ENCODE results near the gene UBE2U.

UBE2U gene

DNA sequence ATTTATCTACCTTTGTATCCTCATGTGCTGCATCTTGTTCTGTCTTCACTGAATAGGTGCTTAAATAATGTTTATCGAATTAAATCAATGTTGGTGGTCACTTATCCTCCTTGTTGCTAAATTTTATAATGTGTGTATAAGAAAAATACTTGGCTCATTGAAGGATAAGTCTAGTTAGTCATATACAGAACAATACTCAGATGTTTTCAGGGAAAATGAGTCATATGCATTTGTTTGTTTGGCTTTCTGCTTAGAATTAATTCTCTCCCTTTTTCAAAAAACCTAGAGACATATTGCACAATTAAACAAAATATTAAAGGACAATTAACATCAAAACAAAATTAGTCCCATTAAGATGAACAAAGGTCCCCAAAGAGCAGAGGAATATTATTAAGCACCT lies 89.0 kb downstream of the UBE2U start:
- no peak for DNase-seq (ENCODE audit: low read depth)

DNA sequence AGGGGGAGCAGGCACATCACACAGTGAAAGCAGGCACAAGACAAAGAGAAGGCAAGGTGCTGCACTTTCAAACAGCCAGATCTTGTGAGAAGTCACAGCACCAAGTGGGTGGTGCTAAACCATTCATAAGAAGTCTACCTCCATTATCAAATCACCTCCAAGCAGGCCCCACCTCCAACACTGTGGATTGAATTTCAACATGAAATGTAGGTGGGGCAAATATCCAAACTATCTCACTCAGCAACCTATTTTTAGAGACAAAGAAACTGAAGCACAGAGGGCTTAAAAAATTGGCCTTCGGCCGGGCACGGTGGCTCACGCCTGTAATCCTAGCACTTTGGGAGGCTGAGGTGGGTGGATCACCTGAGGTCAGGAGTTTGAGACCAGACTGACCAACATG lies 90.4 kb downstream of the UBE2U start:
- DNase-seq (ENCODE audit: low read depth), result no peak

DNA sequence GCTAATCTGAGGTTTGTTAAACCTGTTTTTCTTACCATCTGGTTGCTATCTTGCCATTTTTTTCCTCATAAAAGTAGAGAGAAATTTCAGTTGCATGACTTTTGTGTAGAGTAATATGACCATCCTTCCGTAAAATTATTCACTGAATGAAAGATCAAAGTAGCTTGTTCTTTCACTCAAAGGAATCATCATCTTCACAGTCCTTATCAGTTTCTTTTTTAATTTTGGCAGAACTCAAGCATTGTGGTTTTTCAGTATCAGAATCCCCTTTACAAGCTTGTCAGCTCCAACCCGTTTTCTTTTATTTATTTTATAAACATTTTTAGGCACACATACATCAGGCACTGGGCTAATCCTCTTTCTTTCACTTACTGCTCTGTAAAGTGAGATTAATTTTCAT lies 91.7 kb downstream of the UBE2U start:
- no peak for DNase-seq (ENCODE audit: low read depth)

DNA sequence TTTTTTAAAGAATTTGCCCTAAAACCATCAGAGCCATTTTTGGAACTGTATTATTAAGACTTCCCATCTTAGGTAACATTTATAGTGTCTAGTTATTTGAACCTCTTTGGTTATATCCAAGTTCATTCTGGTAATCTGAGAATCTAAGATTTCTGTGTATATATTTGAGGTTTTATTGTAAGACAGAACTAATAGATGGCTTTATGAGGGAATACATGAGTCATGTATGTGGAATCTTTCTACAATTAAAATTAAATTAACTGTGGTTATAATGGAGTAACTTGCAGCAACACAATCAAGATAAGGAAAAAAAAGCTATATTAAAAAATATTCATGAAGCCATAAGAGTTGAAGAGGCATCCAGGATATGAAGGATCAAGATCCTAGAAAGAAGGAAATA lies 92.1 kb downstream of the UBE2U start:
- DNase-seq (ENCODE audit: low read depth), result no peak

DNA sequence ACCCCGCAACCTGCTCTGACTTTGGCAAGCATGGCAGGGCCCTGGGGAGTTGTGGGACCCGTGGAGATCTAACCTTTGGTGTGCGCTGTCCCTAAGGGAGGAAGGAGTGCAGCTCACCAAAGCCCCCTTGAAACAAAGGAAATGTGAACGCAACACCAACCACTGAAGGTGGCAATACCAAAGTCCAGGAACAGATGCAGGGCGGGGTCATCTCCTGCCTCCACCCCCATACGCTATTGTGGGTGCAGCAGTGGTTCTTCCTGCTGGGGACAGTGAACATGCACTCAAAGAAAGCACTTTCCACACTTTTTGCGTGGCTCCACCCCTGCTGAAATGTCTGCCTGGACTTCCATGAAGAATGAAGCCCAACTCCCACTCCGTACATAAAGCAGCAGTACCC lies 93.0 kb downstream of the UBE2U start:
- no peak for DNase-seq (ENCODE audit: low read depth)

DNA sequence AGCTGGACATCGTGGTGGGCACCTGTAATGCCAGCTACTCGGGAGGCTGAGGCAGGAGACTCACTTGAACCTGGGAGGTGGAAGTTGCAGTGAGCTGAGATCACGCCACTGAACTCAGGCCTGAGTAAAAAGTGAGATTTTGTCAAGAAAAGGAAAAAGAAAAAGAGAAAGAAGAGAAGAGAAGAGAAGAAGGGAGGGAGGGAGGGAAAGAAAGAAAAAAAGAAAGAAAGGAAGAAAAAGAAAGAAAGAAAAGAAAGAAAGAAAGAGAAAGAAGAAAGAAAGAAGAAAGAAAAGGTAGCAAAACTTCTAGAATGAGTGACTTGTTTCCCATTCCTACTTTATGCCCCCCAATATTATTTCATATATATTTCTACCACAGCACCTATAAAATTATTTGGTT lies 98.8 kb downstream of the UBE2U start:
- DNase-seq (ENCODE audit: low read depth), result no peak

DNA sequence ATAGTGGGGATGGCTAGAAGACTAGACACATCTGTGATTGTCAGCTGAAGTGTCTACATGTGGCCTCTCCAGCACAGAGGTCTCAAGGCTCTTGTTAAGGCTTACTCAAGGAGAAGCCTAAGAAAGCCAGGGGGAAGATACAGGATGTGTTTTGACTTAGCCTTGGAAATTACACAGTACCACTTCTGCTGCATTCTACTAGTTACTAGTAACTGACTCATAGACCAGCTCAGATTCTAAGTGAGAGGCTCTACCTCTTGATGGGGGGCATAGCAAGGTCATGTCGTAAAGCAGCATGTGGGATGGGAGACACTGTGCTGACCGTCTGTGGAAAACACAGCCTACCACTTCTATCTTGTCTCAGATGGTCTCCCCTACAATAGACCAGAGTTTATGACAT lies 99.5 kb downstream of the UBE2U start:
- DNase-seq (ENCODE audit: low read depth), result no peak

DNA sequence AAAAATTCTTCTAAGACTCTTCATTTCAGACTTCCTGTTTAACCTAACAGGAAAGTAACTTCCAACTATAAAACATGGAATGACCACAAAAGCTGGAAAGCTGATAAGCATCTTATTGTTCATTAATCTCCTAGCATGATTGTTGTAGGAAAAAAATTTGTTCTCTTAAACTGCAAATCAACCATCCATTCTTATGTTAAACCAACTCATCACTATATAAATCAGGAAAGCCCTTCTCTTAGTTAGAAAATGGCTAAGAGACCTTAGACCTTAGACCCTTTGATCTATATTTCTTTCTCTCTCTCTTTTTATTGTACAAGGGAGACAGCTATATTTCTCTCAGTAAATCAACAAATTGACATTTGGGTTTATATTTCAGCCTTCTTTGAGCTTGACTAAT lies 101.4 kb downstream of the UBE2U start:
- no peak for DNase-seq (ENCODE audit: low read depth)

DNA sequence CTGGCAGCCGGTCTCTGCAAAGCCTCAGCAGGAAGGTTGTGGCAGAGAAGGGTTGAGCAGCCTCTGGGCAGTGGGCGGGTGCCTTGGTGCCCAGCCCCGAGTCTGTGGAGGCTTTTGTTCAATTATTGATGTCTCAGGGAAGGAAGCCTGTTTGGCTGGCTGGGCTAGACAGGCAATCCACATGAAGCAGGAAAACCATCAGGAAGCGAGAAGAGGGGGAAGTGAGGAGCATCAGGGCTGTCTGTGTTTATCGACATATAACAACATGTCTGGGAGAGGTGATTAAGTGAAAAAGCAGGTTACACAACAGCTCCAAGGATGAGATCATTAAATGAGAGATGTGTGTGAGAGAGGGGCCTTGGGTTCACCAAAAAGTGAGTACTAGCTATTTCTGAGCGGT lies 105.4 kb downstream of the UBE2U start:
- no peak for DNase-seq (ENCODE audit: low read depth)

DNA sequence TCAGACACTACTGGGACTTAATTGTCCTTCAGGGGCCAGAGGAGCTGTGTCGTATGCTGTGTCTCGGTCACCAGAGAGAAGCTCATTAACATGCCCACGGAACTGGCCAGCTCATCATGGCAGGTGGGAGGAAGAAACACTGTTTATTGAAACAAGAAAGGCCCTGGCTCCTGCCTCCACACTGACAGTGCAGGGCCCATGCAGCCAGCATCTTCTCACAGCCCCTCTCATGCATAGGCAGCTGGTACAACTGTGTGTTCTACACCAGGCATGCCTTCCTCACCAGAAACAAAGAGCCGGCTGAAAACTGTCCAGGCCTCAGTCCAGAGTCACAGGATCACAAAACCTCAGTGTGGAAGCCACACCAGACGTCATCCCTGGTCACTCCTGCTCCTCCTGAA lies 106.0 kb downstream of the UBE2U start:
- no peak for DNase-seq (ENCODE audit: low read depth)

DNA sequence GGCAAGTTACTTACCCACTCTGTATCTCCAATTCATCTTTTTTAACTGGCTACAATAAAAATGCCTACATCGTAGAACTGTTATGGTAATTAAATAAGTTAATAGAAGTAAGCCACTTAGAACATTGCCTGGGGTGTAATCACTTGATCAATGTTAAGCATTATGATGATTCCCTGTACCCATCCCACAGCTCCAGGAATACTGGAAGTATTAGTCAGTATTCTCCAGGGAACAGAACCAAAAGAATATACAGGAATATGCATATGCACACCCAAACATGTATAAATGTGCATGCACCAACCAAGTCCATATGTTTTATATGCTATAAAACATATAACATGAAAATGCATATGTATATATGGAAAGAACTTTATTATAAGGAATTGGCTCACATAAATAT lies 107.3 kb downstream of the UBE2U start:
- DNase-seq (ENCODE audit: low read depth), result no peak

DNA sequence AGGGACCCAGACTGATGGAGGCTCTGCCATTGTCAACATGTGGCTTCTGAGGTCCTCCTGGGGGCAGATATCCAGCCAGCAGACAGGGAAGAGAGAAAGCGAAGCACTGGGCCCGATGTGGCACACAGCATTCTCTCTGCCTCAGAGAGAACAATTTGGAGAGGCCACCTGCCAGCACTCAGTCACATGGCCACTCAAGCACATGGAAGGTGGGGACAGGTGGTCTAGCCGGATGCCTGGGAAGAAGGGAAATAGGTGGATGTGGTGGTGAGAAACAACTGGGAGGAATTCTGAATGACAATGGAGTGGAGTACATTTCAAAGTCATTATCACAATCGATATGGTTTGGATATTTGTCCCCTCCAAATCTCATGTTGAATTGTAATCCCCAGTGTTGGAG lies 109.0 kb downstream of the UBE2U start:
- DNase-seq (ENCODE audit: low read depth), result no peak

DNA sequence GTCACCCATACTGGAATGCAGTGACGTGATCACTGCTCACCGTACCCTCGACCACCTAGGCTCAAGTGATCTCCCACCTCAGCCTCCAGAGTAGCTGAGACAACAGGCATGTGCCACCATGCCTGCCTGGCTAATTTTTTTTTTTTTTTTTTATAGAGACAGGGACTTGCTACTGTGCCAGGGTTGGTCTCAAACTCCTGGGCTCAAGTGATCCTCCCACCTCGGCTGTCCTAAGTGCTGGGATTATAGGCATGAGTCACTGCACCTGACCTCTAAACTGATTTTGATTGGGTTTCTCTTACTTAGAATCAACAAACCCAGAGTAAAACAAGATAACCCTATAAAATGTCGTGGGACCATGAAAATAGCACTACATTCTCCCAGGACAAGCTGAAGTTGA lies 112.0 kb downstream of the UBE2U start:
- DNase-seq (ENCODE audit: low read depth), result no peak

Data from T follicular helper cell (primary cell).